T1000 (cell line): ENCODE measurements around the gene KLF16.

Source experiments
- DNase-seq: peaks from one replicate; lab custom pipeline; 2025; ENCODE audit warnings: mixed read lengths; lab: John Stamatoyannopoulos, UW

Gene KLF16

GRCh38 chr19:1807695-1808394, 55.5 kb downstream of the KLF16 start:
- no peak for DNase-seq

GRCh38 chr19:1807030-1807694, 56.2 kb downstream of the KLF16 start:
- DNase-seq, result no peak

- no peak for DNase-seq
Measured at GRCh38 chr19:1806184-1807029, 57.0 kb downstream of the KLF16 start.

GRCh38 chr19:1805401-1806183, 57.8 kb downstream of the KLF16 start:
- DNase-seq, result no peak

- no peak for DNase-seq
Measured at GRCh38 chr19:1804858-1805257, 58.5 kb downstream of the KLF16 start.
